Activated CD8-positive, alpha-beta T cell treated with anti-CD3 and anti-CD28 coated beads for 36 hours (primary cell): Measurements from ENCODE around the gene NEURL3. TPM values are rescaled to one million over a fixed set of nuclear protein-coding genes. Genes with fewer than 3 reads are reported as not detected.

Source experiments
- ATAC-seq: fragments of 200-7000 bp; cut with Tn5 transposase; one replicate; pipeline ENCODE4 v1.10.0; 2021; ENCODE audit warnings: mild to moderate bottlenecking, moderate library complexity
- CTCF ChIA-PET: fragments of 350-600 bp; sonication (Branson Sonifier 250); formaldehyde crosslinking; loops from one replicate; lab custom pipeline; 2021; ENCODE audit warnings: antibody characterized with exemption; lab: Charles Lee
- POLR2A ChIA-PET: fragments of 350-600 bp; sonication (Branson Sonifier 250); formaldehyde crosslinking; loops from one replicate; lab custom pipeline; 2021; ENCODE audit warnings: antibody characterized with exemption; lab: Charles Lee
- DNase-seq: peaks from one replicate; pipeline ENCODE4 v3.0.0-alpha.2; 2020
- H3K27ac Mint-ChIP-seq: one replicate; pipeline ENCODE4 v1.8.0; 2021; ENCODE audit warnings: mild to moderate bottlenecking, mixed read lengths
- H3K27me3 Mint-ChIP-seq: one replicate; pipeline ENCODE4 v1.8.0; 2021; ENCODE audit warnings: mixed read lengths
- H3K36me3 Mint-ChIP-seq: one replicate; pipeline ENCODE4 v1.8.0; 2021; ENCODE audit warnings: low read depth, mixed read lengths
- H3K4me1 Mint-ChIP-seq: one replicate; pipeline ENCODE4 v1.8.0; 2021; ENCODE audit warnings: low read depth, mixed read lengths
- H3K4me3 Mint-ChIP-seq: one replicate; pipeline ENCODE4 v1.8.0; 2021; ENCODE audit warnings: mild to moderate bottlenecking, moderate library complexity, mixed read lengths
- H3K9me3 Mint-ChIP-seq: one replicate; pipeline ENCODE4 v1.8.0; 2021; ENCODE audit warnings: mixed read lengths
- intact Hi-C: fragments of 100-400 bp; cut with micrococcal nuclease; formaldehyde crosslinking; loops from one replicate; pipeline ENCODE4 v1.10.0; 2022
- total RNA-seq, 2 experiments: library from RNA; stranded (reverse); gene quantifications; one replicate each; pipeline ENCODE4 v1.2.3, GENCODE V29; 2021
- TF ChIP-seq, protein P1 (sequence below): fragments of 200-600 bp; IDR thresholded peaks from one replicate; pipeline ENCODE4 v1.8.0; 2022; ENCODE audit warnings: antibody characterized with exemption, mild to moderate bottlenecking

Gene NEURL3
- total RNA-seq, 2 experiments from 2014 or later: 0.25 TPM; not detected in 1

- no peaks in the 10 kb centered on the region for H3K27me3 Mint-ChIP-seq
- intact Hi-C loops: loop anchor here (5.0 to 10.0 kb wide), 3 partner anchors 45 to 392 kb away; partner anchors contain the start of genes DUSP2 and ITPRIPL1
- DNase-seq (peak; percentile 96), ATAC-seq (peak; percentile 32)
- peak overlapping the region; percentile 87 for H3K4me3 Mint-ChIP-seq
- CTCF ChIA-PET: interaction anchor here (1.0 to 5.0 kb wide), 6 partner anchors 9 to 130 kb away, joined by 3 to 30 read pairs (median 12); no protein-coding TSS in a partner anchor
- peaks cover 50% of the 10 kb centered on the region for H3K4me1 Mint-ChIP-seq
- TF ChIP-seq, protein P1, sequence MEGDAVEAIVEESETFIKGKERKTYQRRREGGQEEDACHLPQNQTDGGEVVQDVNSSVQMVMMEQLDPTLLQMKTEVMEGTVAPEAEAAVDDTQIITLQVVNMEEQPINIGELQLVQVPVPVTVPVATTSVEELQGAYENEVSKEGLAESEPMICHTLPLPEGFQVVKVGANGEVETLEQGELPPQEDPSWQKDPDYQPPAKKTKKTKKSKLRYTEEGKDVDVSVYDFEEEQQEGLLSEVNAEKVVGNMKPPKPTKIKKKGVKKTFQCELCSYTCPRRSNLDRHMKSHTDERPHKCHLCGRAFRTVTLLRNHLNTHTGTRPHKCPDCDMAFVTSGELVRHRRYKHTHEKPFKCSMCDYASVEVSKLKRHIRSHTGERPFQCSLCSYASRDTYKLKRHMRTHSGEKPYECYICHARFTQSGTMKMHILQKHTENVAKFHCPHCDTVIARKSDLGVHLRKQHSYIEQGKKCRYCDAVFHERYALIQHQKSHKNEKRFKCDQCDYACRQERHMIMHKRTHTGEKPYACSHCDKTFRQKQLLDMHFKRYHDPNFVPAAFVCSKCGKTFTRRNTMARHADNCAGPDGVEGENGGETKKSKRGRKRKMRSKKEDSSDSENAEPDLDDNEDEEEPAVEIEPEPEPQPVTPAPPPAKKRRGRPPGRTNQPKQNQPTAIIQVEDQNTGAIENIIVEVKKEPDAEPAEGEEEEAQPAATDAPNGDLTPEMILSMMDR: no peak
- peak overlapping the region; percentile 97 for H3K27ac Mint-ChIP-seq
- H3K36me3 Mint-ChIP-seq: peaks cover 33% of the 10 kb centered on the region
- H3K9me3 Mint-ChIP-seq: no peaks in the 10 kb centered on the region
- POLR2A ChIA-PET: interaction anchor here (1.0 to 23.0 kb wide), 8 partner anchors 5 to 270 kb away, joined by 3 to 438 read pairs (median 3); partner anchors contain the start of genes ARID5A and KANSL3
Observed at GRCh38 chr2:96537066-96537733, 32.0 kb upstream of the NEURL3 start.

DNA sequence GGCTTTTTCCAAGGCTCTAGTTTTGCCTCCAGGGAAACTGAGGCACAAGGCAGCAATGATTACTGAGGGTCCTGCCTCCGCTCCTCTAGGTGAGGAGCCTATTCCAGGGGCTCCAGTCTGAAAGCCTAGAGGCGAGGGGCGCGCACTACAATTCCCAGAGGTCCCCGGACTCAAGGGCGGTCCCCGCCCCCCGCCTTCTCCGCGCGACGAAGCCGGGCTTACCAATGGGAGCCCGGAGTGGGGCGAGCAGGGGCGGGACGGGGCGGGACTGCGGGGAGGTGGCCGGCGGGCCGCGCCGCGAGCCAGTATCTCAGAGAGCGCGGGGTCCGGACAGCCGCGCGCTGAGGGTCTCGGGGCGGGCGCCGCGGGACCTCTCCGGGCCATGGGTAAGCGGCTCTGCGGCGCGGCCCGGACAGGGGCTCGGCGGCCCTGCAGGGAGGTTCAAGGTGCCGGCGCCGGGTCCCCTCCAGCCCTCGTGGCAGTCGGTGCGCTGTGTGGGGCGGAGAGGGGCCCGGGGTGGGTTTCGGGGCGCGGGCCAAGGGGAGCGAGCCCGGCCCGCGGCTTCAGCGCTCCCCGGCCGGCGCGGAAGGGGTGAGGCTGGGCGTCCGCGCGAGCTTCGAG, 31.4 kb upstream of the NEURL3 start, which contains the start of gene ARID5A:
ARID5A (plus strand) TSS at position 308 of the 621 bp plus-strand sequence; CDS start at position 383, 75 bp downstream.
- ChIA-PET POLR2A (interaction anchor here (1.1 to 23.0 kb wide), 5 partner anchors 5 to 270 kb away, joined by 3 to 438 read pairs (median 3); partner anchors contain the start of genes ARID5A and KANSL3), CTCF (interaction anchor here (1.0 to 5.0 kb wide), 3 partner anchors 10 to 20 kb away, joined by 3 to 30 read pairs (median 7); no protein-coding TSS in a partner anchor)
- peak within 1 kb of the TSS; percentile 87 for H3K4me3 Mint-ChIP-seq
- H3K36me3 Mint-ChIP-seq: peaks cover 29% of the 10 kb centered on the region
- peak; percentile 64 for ATAC-seq
- H3K4me1 Mint-ChIP-seq: peaks cover 54% of the 10 kb centered on the region
- no peaks in the 10 kb centered on the region for H3K27me3 Mint-ChIP-seq
- no peaks in the 10 kb centered on the region for H3K9me3 Mint-ChIP-seq
- intact Hi-C loops: loop anchor here (5.0 to 10.0 kb wide), 3 partner anchors 44 to 392 kb away; partner anchors contain the start of genes DUSP2 and ITPRIPL1
- H3K27ac Mint-ChIP-seq: peak within 1 kb of the TSS; percentile 97
- DNase-seq: peak; percentile 97
- TF ChIP-seq, protein P1: peak; percentile 81

DNA sequence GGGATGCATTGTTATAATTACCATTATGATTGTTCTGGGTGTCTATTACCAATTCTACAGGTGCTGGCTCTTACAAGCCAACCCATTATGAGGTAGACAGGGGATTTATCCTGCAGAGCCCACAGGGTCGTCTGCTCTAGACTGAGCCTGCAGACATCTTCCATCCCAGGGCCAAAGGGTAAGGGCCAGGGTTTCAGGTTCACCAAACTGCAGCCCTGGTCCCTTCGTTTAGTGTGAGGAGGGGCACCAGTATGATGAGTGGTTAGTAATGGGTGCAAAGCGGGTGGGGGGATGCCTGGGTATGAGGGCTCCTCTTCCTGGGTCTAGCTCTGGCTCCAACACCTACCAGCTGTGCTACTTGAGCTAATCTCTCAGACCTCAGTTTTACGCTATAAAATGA, 30.2 kb upstream of the NEURL3 start:
- DNase-seq (no peak), ATAC-seq (no peak)
- Mint-ChIP-seq H3K36me3 (peaks cover 22% of the 10 kb centered on the region), H3K4me3 (no peak overlapping the region), H3K9me3 (no peaks in the 10 kb centered on the region), H3K4me1 (peaks cover 59% of the 10 kb centered on the region), H3K27ac (no peak overlapping the region), H3K27me3 (no peaks in the 10 kb centered on the region)
- TF ChIP-seq, protein P1: no peak
- CTCF ChIA-PET: interaction anchor here (5.0 kb wide), 1 partner anchor 19 kb away, joined by 30 read pairs; no protein-coding TSS in a partner anchor
- POLR2A ChIA-PET: interaction anchor here (0.7 to 23.0 kb wide), 3 partner anchors 8 to 56 kb away, joined by 3 to 438 read pairs (median 4); partner anchors contain the start of gene ARID5A
- intact Hi-C loops: loop anchor here (5.0 to 10.0 kb wide), 3 partner anchors 43 to 391 kb away; partner anchors contain the start of genes DUSP2 and ITPRIPL1

- no peak overlapping the region for H3K4me3 Mint-ChIP-seq
- H3K9me3 Mint-ChIP-seq: no peaks in the 10 kb centered on the region
- no peaks in the 10 kb centered on the region for H3K27me3 Mint-ChIP-seq
- H3K27ac Mint-ChIP-seq: no peak overlapping the region
- CTCF ChIA-PET: interaction anchor here (0.9 to 5.0 kb wide), 2 partner anchors 20 kb away, joined by 3 to 30 read pairs; no protein-coding TSS in a partner anchor
- peaks cover 59% of the 10 kb centered on the region for H3K4me1 Mint-ChIP-seq
- DNase-seq: no peak
- POLR2A ChIA-PET: interaction anchor here (1.2 to 23.0 kb wide), 4 partner anchors 8 to 48 kb away, joined by 3 to 438 read pairs (median 4); partner anchors contain the start of gene ARID5A
- TF ChIP-seq, protein P1: no peak
- H3K36me3 Mint-ChIP-seq: peaks cover 17% of the 10 kb centered on the region
- intact Hi-C loops: loop anchor here (5.0 to 10.0 kb wide), 3 partner anchors 42 to 390 kb away; partner anchors contain the start of genes DUSP2 and ITPRIPL1
- ATAC-seq: no peak
Observed at GRCh38 chr2:96534701-96535181, 29.6 kb upstream of the NEURL3 start.
